Activated naive CD4-positive, alpha-beta T cell treated with anti-CD3 and anti-CD28 coated beads, Interleukin-2, amount 10 ng/mL, durations not matched to agents 7 days and 5 days (primary cell): ENCODE results near the gene MICAL2.

Experiments used
- CTCF ChIA-PET: fragments of 350-600 bp; sonication (Branson Sonifier 250); formaldehyde crosslinking; loops from one replicate; lab custom pipeline; 2021; ENCODE audit warnings: antibody characterized with exemption; lab: Charles Lee
- DNase-seq: peaks from one replicate; pipeline ENCODE4 v3.0.0-alpha.2; 2020
- H3K27ac Mint-ChIP-seq: one replicate; pipeline ENCODE4 v1.8.0; 2021; ENCODE audit warnings: mild to moderate bottlenecking, moderate library complexity, mixed read lengths
- H3K27me3 Mint-ChIP-seq: one replicate; pipeline ENCODE4 v1.8.0; 2021; ENCODE audit warnings: mild to moderate bottlenecking, mixed read lengths
- H3K36me3 Mint-ChIP-seq: one replicate; pipeline ENCODE4 v1.8.0; 2021; ENCODE audit warnings: mixed read lengths
- H3K4me1 Mint-ChIP-seq: one replicate; pipeline ENCODE4 v1.8.0; 2021; ENCODE audit warnings: mixed read lengths
- H3K4me3 Mint-ChIP-seq: one replicate; pipeline ENCODE4 v1.8.0; 2021; ENCODE audit warnings: mild to moderate bottlenecking, moderate library complexity, mixed read lengths
- H3K9me3 Mint-ChIP-seq: one replicate; pipeline ENCODE4 v1.8.0; 2021; ENCODE audit warnings: mixed read lengths

MICAL2 gene

GRCh38 chr11:12073886-12074285, 36.5 kb upstream of the MICAL2 start:
- Mint-ChIP-seq H3K4me1 (peaks cover 5% of the 10 kb centered on the region), H3K4me3 (no peak overlapping the region), H3K36me3 (no peaks in the 10 kb centered on the region), H3K27me3 (peaks cover 59% of the 10 kb centered on the region), H3K27ac (no peak overlapping the region), H3K9me3 (no peaks in the 10 kb centered on the region)
- CTCF ChIA-PET, result interaction anchor here (1.0 kb wide), 1 partner anchor 14 kb away, joined by 3 read pairs; no protein-coding TSS in a partner anchor
- no peak for DNase-seq

DNA sequence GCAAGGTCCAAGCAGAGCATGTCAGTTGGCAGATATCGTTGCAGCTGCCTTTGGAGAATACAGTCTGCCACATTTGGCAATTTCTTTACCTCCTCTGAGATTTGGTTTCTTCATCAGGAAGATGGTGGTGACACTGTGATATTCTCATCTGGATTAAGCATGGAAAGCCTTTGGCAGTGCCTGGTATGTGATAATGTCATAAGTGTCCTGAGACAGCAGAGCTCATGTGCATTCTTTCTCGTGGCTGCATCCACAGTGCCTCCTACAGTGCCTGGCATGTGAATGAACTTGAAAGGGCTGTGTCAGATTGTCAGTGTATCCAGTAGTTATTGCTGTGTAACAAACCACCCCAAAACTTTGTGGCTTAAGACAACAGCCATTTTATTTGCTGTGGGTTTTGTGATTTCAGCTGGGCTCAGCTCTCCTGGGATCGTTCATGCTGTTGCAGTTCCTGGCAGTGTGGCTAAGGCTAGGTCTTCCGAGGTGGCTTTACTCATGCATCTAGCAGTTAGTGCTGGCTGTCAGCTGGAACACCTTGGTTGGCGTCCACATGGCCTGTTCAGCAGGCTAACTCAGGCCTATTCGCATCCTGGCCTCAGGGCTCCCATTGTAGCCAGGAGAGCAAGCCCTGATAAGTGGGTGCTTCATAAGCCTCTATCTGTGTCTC, 35.7 kb upstream of the MICAL2 start:
- Mint-ChIP-seq H3K4me1 (peaks cover 5% of the 10 kb centered on the region), H3K4me3 (no peak overlapping the region)
- no peak for DNase-seq

DNA sequence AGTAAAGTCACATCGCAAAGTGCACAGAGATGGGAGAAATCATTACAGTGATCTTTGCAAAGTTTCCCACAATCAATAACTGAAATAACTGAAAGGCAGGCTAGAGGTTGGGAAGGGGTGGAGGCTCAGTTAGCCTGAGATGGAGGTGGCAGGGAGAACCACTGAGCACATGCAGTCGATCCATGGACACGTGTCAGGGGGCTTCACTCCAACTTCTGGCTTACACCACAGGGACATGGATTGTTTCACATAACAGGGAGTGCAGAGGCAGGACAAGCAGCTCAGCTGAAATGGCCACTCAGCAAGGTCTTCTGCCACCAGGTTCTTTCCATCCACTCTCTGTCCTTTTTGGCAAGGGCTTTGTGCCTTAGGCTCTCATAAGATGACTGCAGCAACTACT, 35.1 kb upstream of the MICAL2 start:
- Mint-ChIP-seq H3K36me3 (no peaks in the 10 kb centered on the region), H3K27me3 (peaks cover 56% of the 10 kb centered on the region), H3K9me3 (no peaks in the 10 kb centered on the region), H3K27ac (no peak overlapping the region), H3K4me1 (peaks cover 5% of the 10 kb centered on the region), H3K4me3 (no peak overlapping the region)
- DNase-seq, result no peak
- CTCF ChIA-PET, result no interaction called here

More for the DNA sequence above, 35.7 kb upstream of the MICAL2 start:
- CTCF ChIA-PET, result interaction anchor here (1.0 kb wide), 1 partner anchor 13 kb away, joined by 3 read pairs; no protein-coding TSS in a partner anchor
- no peak overlapping the region for H3K27ac Mint-ChIP-seq
- H3K36me3 Mint-ChIP-seq, result no peaks in the 10 kb centered on the region
- no peaks in the 10 kb centered on the region for H3K9me3 Mint-ChIP-seq
- H3K27me3 Mint-ChIP-seq, result peaks cover 53% of the 10 kb centered on the region

GRCh38 chr11:12075822-12076821, 34.3 kb upstream of the MICAL2 start:
- DNase-seq, result no peak
- peaks cover 54% of the 10 kb centered on the region for H3K27me3 Mint-ChIP-seq
- H3K27ac Mint-ChIP-seq, result no peak overlapping the region
- no peaks in the 10 kb centered on the region for H3K36me3 Mint-ChIP-seq
- no peaks in the 10 kb centered on the region for H3K9me3 Mint-ChIP-seq
- peaks cover 3% of the 10 kb centered on the region for H3K4me1 Mint-ChIP-seq
- H3K4me3 Mint-ChIP-seq, result no peak overlapping the region
- CTCF ChIA-PET, result interaction anchor here (0.9 kb wide), 1 partner anchor 10 kb away, joined by 4 read pairs; no protein-coding TSS in a partner anchor

GRCh38 chr11:12076840-12077534, 33.4 kb upstream of the MICAL2 start:
- no peaks in the 10 kb centered on the region for H3K36me3 Mint-ChIP-seq
- H3K9me3 Mint-ChIP-seq, result no peaks in the 10 kb centered on the region
- H3K4me3 Mint-ChIP-seq, result no peak overlapping the region
- no peaks in the 10 kb centered on the region for H3K4me1 Mint-ChIP-seq
- DNase-seq, result no peak
- CTCF ChIA-PET, result interaction anchor here (0.9 to 1.5 kb wide), 2 partner anchors 9 to 10 kb away, joined by 4 to 6 read pairs; no protein-coding TSS in a partner anchor
- H3K27me3 Mint-ChIP-seq, result peaks cover 54% of the 10 kb centered on the region
- no peak overlapping the region for H3K27ac Mint-ChIP-seq

DNA sequence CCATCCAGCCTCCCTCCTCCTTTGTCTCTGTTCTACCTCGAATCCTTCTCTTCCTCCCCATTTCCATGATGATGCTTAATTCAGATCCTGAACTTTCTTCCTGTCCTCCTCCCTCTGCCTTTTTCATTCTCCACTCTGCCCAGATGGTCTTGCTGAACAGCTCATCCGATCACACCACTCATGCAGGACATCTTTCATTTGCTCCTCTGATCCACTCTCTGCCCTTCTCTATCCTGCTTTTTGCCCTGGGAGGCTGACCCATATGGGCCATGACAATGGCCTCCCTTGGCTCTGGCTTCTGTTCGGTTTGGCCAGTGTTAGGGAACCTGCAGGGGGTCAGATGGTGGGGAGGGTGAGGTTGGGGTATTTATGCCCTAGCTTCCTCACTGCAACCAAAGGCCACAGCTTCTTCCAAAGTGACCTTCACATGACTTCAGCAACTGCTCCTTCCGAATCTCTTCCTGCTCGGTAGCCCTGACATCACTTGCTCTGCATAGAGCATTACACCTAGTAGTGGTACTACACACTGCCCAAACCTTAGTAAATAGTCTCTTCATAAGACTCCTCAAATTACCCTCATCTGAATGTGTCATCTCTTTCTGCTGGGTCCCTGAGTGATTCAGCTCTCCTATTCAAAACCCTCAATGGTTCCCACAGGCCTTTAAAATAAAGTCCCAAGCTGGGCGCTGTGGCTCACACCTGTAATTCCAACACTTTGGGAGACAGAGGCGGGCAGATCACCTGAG, 32.7 kb upstream of the MICAL2 start:
- H3K27me3 Mint-ChIP-seq, result peaks cover 51% of the 10 kb centered on the region
- no peaks in the 10 kb centered on the region for H3K4me1 Mint-ChIP-seq
- CTCF ChIA-PET, result interaction anchor here (0.6 to 1.5 kb wide), 2 partner anchors 9 to 43 kb away, joined by 3 to 6 read pairs; no protein-coding TSS in a partner anchor
- no peaks in the 10 kb centered on the region for H3K36me3 Mint-ChIP-seq
- H3K27ac Mint-ChIP-seq, result no peak overlapping the region
- DNase-seq, result no peak
- no peak overlapping the region for H3K4me3 Mint-ChIP-seq
- no peaks in the 10 kb centered on the region for H3K9me3 Mint-ChIP-seq

GRCh38 chr11:12079726-12080556, 30.4 kb upstream of the MICAL2 start:
- no peak overlapping the region for H3K4me3 Mint-ChIP-seq
- no peak overlapping the region for H3K27ac Mint-ChIP-seq
- H3K9me3 Mint-ChIP-seq, result peaks cover 1% of the 10 kb centered on the region
- DNase-seq, result no peak
- CTCF ChIA-PET, result no interaction called here
- H3K36me3 Mint-ChIP-seq, result peaks cover 1% of the 10 kb centered on the region
- H3K27me3 Mint-ChIP-seq, result peaks cover 35% of the 10 kb centered on the region
- peaks cover 2% of the 10 kb centered on the region for H3K4me1 Mint-ChIP-seq

- Mint-ChIP-seq H3K4me1 (peaks cover 36% of the 10 kb centered on the region), H3K27me3 (peaks cover 5% of the 10 kb centered on the region), H3K36me3 (peaks cover 1% of the 10 kb centered on the region), H3K9me3 (peaks cover 1% of the 10 kb centered on the region), H3K4me3 (no peak overlapping the region), H3K27ac (no peak overlapping the region)
- DNase-seq, result no peak
- CTCF ChIA-PET, result interaction anchor here (0.5 to 0.9 kb wide), 2 partner anchors 118 to 295 kb away, joined by 3 read pairs; no protein-coding TSS in a partner anchor
Measured at GRCh38 chr11:12083380-12083779, 27.0 kb upstream of the MICAL2 start.

DNA sequence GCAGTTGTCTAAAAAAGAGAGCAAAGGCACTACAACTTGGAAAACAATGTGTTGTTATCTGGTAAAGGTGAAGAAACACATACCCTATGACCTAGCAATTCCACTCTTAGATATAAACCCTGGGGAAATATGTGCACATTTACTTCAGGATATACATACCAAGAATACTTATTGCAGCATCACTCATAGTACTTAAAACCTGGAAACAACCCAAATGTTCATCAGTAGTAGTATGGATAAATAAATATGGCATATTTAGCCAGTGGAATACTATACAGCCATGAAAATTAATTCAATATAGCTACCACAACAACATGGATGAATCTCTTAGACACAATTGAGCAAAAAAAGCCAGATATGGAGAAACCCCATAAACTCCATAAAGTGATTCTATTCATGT, 26.1 kb upstream of the MICAL2 start:
- no peak overlapping the region for H3K27ac Mint-ChIP-seq
- H3K4me3 Mint-ChIP-seq, result no peak overlapping the region
- H3K4me1 Mint-ChIP-seq, result peaks cover 44% of the 10 kb centered on the region
- H3K9me3 Mint-ChIP-seq, result peaks cover 1% of the 10 kb centered on the region
- CTCF ChIA-PET, result no interaction called here
- H3K36me3 Mint-ChIP-seq, result peaks cover 1% of the 10 kb centered on the region
- peaks cover 5% of the 10 kb centered on the region for H3K27me3 Mint-ChIP-seq
- DNase-seq, result no peak

DNA sequence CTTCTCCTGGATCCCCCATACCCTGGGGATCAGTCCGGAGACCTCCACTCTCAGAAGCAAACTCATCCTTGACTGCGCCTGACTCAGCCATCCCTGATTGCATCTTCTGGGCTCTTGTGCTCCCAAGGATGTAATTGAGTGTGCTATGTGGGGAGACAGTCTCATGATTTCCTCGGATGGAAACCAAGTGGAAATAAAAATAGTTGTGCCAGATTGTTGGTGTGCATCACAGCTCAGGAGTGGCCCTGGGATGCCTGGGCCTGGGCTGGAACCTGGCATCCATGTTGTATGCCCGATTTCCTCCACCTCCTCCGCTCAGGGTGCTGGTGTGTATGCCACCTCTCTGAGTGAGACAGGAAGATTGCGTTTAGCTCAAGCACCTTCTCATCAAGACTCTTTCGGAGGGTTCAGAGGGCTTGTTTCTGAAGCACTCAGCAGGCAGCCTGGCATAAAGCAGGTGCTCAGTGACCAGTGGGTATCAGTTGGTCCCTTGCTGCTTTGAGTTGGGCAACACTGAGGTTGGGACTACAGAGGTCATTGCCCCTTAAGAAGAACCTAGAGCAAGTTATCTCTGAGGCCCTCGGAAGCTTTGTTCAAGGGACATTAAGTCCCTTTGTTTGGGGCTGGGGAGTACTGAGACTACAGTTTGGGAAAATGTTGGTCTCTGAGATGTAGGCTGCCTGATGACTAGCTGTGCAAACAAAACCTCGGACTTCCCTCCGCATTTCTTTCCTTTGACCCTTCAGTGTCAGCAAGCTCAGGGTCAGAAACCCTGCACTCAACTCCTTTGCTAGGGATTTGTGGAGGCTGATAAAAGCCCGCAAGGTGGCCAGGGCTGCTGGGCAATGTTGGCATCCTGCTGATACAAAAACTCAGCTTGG, 24.8 kb upstream of the MICAL2 start:
- Mint-ChIP-seq H3K4me1 (peaks cover 58% of the 10 kb centered on the region), H3K9me3 (peaks cover 1% of the 10 kb centered on the region), H3K27ac (peak overlapping the region; percentile 87), H3K36me3 (peaks cover 1% of the 10 kb centered on the region), H3K27me3 (no peaks in the 10 kb centered on the region), H3K4me3 (no peak overlapping the region)
- CTCF ChIA-PET, result interaction anchor here (0.9 to 4.3 kb wide), 16 partner anchors 9 to 196 kb away, joined by 3 to 28 read pairs (median 6); partner anchors contain the start of gene MICAL2
- DNase-seq, result no peak

DNA sequence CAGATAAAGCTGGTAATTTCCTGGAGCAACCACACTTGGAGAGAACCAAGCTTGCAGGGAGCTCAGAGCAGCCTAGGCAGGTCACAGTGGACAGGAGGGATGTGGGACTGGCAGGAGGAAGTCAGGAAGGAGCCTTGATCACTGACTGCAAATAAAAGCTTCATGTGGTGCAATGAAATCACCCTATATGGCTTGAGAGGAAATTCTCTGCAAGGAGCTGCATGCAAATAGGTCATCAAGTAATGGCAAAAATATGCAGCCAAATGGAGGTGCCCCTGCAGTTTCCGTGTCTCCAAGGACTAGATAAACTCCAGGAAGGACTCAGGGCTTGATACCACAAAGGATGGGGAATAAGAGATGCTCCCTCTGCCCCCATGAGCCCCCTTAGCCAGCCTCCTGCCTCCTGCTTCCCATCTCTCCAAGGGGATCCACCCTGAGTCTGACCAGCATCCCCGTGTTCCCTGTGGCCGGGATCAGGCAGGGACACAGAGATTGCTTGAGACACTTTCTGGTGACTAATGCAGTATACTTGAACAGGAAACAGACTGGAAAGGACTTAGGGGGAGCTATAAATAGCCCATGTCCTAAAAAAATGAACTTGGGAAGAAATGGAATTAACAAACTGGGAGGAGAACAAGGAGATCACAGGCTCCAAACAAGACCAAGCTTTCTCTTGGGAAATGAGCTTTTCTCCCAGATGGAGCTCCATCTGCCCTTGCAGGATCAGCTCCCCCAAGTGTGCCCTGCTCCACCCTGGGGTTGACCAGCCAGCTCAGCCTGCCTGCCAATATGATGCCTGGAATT, 23.9 kb upstream of the MICAL2 start:
- Mint-ChIP-seq H3K4me1 (peaks cover 65% of the 10 kb centered on the region), H3K27ac (peak overlapping the region; percentile 87), H3K27me3 (no peaks in the 10 kb centered on the region), H3K4me3 (peak overlapping the region; percentile 56), H3K9me3 (peaks cover 1% of the 10 kb centered on the region), H3K36me3 (peaks cover 1% of the 10 kb centered on the region)
- DNase-seq, result no peak
- CTCF ChIA-PET, result interaction anchor here (0.5 to 4.3 kb wide), 23 partner anchors 9 to 200 kb away, joined by 3 to 28 read pairs (median 6); partner anchors contain the start of gene MICAL2
